ENCODE results near the gene GPC6.

GPC6 gene

DNA sequence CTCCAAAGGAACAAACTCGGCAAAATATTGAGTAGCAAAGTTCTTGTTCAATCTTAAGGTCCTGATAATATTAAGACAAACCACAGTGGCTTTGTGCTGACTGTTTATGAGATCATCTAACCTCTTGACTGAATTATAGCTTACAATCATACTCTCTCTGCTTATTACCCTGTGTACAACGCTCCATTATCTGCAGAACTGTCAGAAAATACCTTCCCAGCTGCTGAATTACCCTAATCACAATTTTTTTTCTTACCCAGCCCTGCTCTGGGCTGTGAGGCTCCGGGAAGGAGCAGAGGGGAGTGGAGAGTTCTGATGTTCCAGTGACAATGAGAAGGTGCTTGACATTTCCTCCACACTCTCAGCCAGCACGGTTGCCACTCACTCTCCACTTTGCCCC lies 1188.1 kb downstream of the GPC6 start:
- TF ChIP-seq GATA3 (IDR thresholded peaks at IDR 0.05; ENCODE audit: low read depth, low read length) (no peak), GATA2 (IDR thresholded peaks at IDR 0.05; ENCODE audit: low read depth, low read length) (no peak)

DNA sequence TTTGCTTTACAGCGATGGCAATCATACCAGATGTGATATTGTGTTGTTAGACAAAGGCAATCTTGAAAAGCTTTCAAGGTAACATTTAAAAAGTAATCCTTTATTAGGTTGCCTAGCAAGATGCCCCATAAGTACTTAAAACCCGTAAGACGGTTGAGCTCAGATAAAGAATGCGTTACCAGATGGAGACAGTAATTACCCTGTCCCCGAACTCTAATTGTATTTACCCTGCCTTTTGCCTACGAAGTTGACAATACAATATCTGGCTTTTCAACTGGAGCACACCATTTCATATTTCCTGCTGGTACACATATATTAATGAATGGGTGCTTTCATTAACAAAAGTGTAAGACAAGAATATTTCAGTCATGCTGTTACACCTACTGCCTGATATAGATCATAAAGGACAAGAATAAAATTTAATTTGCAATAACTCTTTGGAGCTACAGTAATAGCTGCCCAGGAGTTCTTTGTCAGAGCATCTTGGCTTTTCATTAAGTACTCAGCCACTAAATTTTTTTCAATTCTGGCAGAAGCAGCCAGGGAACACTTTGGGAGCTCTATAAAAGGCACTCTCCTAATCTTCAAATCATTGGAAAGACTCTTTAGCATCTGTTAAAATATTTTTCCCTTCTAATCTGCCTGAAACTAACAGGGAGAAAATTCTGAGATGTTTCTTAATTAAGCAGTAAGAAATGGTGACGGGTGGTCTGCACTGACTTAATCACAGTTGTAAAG lies 1189.1 kb downstream of the GPC6 start:
- TF ChIP-seq GATA3 (IDR thresholded peaks at IDR 0.05; ENCODE audit: low read depth, low read length) (no peak), GATA2 (IDR thresholded peaks at IDR 0.05; ENCODE audit: low read depth, low read length) (no peak)

DNA sequence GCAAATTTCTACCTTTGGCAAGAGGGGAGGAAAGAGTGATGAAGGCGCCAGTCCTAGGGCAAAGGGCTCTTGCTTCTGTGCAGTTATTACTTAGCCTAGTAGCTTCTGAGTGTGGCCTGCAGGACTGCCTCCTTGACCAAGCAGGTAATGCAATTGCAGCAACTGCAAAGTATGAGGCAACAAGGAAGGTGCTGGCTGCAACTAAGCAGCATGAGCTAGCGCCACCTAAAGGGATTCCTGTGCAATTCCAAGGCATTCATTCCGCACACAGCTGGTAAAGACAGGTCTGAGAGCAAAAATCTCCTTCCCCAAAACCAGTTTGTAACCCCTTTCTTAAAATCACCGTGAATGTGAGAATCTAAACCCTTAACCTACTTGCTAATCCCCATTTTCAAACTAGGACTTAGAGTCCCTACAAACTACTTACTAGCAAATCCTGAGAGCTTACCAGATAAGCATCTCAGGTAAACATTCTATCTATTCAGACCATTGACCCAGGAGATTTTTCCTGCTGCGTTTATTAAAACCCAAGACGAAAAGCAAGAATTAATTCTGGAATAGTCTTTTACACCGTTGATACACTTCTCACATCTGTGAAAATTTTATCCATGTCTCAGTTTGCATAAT lies 1190.0 kb downstream of the GPC6 start:
- TF ChIP-seq GATA2 (IDR thresholded peaks at IDR 0.05; ENCODE audit: low read depth, low read length) (no peak), GATA3 (IDR thresholded peaks at IDR 0.05; ENCODE audit: low read depth, low read length) (no peak)

DNA sequence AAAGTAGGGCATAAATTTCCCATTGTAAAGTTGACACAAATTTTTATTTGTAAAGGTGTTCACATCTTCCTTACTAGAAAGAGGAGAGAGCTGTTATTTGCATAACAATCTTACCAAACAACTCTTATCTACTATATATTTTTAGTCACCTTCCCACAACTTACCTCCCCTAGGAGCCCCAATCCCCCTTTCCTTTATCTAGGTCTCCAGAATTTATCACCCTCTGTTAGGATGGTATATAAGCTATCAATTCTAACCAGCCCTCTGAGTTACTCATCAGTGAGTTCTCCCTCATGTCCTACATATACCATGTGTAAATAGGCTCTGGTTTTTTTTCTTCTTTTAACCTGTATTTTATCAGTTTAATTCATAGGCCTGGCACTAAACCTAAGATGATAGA lies 1190.7 kb downstream of the GPC6 start:
- TF ChIP-seq GATA2 (IDR thresholded peaks at IDR 0.05; ENCODE audit: low read depth, low read length) (no peak), GATA3 (IDR thresholded peaks at IDR 0.05; ENCODE audit: low read depth, low read length) (no peak)

DNA sequence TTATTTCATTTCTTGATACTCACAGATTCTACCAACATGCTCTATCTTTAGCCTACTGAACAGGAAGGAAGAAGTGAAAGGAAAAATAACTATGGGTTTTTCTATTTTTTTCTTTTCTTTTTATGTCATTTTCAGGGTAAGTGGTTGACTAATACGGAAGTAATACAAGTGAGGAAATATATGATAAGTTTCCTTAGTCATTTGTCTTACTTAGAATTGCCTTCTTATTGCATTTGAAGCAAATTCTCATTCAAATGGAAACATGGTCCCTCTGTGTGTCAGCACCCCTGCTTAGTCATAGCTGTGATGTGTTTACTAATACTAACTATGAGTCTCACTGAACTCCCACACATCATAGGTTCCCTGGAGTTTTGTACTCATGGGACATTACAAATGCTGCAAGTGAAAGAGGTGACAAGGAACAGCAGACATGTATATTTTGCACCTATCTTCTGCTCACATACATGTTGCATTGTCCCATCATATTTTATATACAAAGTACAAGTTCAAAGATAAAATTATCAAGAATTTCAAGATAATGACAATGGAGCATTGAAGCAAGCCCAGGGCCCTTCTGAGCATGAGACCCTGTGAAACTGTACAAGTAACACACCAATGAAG lies 1192.8 kb downstream of the GPC6 start:
- TF ChIP-seq GATA3 (IDR thresholded peaks at IDR 0.05; ENCODE audit: low read depth, low read length) (no peak), GATA2 (IDR thresholded peaks at IDR 0.05; ENCODE audit: low read depth, low read length) (no peak)

DNA sequence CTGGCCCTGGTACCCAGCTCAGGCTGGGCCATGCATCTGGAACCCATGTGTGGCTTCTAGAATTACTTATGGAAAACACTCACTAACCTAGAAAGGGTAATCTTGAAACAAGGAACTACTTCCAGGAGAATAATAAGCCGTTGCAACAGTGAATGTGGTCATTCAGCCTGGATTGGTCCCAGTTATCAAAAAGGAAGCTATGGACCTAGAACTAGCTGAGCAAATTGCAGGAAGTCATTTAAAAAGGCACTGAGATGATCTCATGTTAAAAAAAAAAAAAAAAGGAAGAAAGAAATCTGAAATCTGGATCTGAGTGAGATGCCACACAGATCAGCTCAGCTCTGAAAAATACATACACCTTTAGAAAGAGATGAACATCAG lies 1193.3 kb downstream of the GPC6 start:
- TF ChIP-seq GATA2 (IDR thresholded peaks at IDR 0.05; ENCODE audit: low read depth, low read length) (no peak), GATA3 (IDR thresholded peaks at IDR 0.05; ENCODE audit: low read depth, low read length) (no peak)

DNA sequence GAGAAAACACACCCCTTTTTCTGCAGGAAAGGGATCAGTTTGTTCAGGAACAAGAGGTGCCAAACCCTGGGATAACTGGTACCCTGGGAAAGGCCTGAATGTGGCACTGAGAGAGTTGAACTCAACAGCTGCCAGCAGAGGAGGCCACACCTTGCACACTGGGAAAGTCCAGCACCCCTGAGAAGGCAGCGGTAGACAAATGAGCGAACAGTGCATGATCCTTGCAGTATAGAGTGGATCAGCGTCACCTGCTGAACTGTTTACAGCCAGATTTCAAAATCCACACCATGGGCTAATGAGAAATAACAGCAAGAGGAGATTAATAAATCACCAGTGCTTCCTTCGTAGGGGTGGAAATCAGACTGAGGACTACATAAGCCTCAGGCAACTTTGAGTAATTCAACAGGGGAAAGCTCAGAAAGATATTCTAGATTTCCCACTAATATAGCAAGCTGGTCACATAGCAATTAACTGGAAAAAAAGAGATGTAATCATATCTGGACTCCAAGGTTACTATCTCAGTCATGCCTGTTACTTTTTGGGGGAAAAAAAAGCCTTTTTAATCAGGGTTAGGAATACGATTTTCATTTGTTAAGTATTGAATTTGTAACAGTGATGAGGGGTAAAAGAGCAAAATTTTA lies 1200.8 kb downstream of the GPC6 start:
- TF ChIP-seq GATA2 (IDR thresholded peaks at IDR 0.05; ENCODE audit: low read depth, low read length), result peak; percentile 41; the same call in 1 of the 2 replicates
- peak; percentile 39; the same call in 1 of the 2 replicates for TF ChIP-seq GATA3 (IDR thresholded peaks at IDR 0.05; ENCODE audit: low read depth, low read length)

DNA sequence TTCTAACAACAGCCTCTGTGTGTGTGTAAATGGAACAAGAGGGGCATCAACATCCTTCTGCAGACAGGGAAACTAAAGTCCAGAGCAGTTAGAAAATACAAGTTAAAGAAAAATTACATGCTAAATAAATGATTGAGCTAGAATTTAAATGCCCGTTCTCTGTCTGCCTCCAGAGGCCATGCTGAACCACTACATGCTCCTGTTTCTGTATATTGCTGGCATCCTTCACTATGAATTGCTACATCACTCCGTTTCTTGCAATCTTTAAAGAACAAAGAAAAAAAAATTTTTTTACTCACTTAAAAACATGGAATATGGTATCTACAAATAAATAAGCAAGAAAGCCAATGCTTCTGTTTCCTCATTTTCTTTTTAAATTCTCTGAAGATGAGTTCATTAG lies 1205.0 kb downstream of the GPC6 start:
- TF ChIP-seq GATA3 (IDR thresholded peaks at IDR 0.05; ENCODE audit: low read depth, low read length), result no peak
- TF ChIP-seq GATA2 (IDR thresholded peaks at IDR 0.05; ENCODE audit: low read depth, low read length), result no peak

DNA sequence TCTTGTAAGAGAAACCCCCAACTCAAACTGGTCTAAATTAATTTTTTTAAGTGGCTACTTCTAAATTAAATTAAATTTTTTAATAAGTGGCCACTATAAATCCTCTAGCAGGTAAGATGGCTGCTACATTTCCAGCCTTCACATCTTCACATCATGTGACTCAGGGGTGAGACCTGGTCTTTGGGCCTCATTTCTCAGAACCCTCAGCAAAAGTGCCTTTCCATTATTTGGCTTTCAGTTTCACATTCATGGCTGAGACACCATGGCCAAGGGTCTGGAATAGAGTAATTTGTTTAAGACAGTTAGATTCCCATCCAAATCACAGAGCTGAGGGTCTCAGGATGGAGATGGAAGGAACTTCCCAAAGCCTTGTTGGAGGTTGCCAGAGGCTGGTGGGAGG lies 1205.4 kb downstream of the GPC6 start:
- no peak for TF ChIP-seq GATA2 (IDR thresholded peaks at IDR 0.05; ENCODE audit: low read depth, low read length)
- no peak for TF ChIP-seq GATA3 (IDR thresholded peaks at IDR 0.05; ENCODE audit: low read depth, low read length)

DNA sequence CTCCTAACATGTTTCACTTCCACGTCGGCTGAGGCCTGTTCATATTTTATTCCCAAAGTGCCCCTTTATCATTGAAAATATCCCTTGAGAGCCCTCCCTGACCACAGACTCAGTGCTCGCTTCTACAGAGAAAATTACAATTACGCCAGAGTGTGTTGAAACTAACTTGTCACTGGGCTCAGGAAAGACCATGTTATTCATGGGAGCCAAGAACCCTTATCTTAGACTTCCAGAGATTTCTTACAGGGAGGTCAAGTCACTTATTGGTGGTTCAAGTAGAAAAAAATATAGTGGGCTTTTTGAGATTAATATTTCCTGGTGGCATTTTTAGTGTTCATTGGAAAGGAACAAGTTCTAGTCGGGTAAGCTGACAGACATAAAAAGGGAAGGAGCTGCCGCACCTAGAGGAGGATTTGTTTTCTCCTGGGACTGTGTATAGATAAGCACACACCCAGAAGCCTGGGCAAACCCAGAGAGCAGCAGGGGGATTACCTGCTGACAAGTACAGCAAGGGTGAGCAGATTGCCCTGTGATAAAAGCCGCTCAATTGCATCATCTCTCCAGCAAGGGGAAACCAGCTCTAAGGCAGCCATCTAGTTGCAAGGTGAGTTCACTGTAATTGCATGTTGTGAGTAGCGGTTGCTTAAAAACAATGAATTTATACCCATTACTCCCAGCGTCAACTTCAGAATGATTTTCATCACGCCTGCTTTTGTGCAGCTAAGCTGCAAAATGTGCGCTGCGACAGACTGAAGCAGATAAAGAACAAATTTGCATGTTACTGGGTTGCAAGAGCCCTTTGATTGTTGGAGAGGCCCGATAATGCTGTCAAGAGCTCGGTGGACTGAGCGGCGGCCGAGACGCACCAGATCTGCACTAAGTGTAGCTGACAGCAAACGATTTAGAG lies 1206.7 kb downstream of the GPC6 start:
- TF ChIP-seq GATA2 (IDR thresholded peaks at IDR 0.05; ENCODE audit: low read depth, low read length) (0 out of 2 replicates have a peak, but pooled peaks have one; percentile 45), GATA3 (IDR thresholded peaks at IDR 0.05; ENCODE audit: low read depth, low read length) (no peak)

DNA sequence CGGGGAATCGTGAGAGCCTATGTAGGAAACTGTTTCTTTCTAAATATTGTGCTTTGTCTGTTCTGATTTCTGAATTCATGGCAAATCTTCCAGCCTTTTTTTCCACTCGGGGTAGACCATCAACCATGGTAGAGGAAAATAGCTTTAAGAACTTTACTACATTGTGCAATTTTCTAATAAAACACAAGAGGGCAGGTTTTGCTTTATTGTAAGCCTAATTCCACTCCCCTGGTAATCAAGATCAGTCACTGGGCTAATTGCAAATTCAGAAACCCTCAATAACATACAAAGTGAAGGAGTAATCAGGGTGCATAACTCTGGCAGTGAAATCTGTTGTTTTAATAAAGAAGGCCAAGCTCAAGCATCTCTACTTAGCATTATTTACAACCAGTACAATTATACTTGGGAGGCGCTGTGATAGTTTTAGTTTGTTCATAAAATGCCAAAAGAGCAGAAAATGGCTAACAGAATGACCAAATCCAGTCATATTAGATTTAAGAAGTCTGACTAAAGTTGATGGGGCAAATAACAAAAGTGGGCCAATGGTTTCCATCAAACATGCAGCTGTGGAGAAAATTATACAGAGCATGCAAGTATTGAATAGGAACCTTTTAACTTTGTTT lies 1209.1 kb downstream of the GPC6 start:
- TF ChIP-seq GATA2 (IDR thresholded peaks at IDR 0.05; ENCODE audit: low read depth, low read length) (no peak), GATA3 (IDR thresholded peaks at IDR 0.05; ENCODE audit: low read depth, low read length) (no peak)

DNA sequence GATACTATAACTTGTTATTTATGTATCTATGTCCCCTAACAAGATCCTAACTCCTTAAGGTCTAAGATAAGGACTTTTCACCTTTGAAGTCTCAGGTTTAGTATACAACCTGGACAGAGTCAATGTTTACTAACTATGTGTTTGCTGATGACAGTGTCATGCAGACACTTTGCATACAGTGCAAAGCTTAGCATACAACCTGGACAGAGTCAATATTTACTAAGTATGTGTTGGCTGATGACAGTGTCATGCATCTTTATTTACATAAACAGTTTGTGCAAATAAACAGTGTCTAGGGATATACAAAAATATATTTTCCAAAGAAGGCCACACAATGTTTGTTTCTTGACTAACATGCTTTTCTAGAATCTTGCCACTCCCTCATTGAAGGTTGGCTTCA lies 1218.2 kb downstream of the GPC6 start:
- TF ChIP-seq GATA2 (IDR thresholded peaks at IDR 0.05; ENCODE audit: low read depth, low read length), result no peak
- TF ChIP-seq GATA3 (IDR thresholded peaks at IDR 0.05; ENCODE audit: low read depth, low read length), result no peak

DNA sequence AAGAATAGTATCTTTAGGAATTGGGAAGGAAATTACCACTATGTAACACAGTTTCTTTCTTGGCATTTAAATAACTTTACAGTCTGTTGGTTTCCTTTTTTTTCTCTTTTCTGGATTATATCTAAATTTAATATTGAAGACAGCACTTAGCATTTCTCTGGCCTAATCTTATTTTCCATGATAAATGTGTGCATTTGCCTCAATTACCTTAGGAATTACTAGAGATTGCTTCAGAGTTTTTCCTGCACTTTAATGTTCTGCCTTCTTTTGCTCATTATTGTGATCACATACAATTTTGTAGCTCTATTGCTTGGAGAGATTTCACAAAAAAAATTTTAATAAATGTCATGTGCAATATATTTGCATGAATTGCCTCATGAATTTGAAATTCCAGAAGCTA lies 1227.7 kb downstream of the GPC6 start:
- TF ChIP-seq GATA2 (IDR thresholded peaks at IDR 0.05; ENCODE audit: low read depth, low read length) (no peak), GATA3 (IDR thresholded peaks at IDR 0.05; ENCODE audit: low read depth, low read length) (no peak)

All from SH-SY5Y (cell line).